ENCODE measurements around the gene APOBR.

The APOBR gene

GRCh38 chr16:28501258-28502232 lies 7.1 kb downstream of the APOBR start:
- TF ChIP-seq CTCF (IDR thresholded peaks at IDR 0.05; ENCODE audit: low read length): no peak
- no peak for TF ChIP-seq EZH2 (optimal IDR thresholded peaks at IDR 0.05; ENCODE audit: low read depth, low read length)
- TF ChIP-seq EZH2phosphoT487 (IDR thresholded peaks at IDR 0.05; ENCODE audit: low read length): no peak
- H4K20me1 ChIP-seq (ENCODE audit: insufficient read depth, low read length): no peaks in the 10 kb centered on the region

GRCh38 chr16:28502290-28502689 lies 7.8 kb downstream of the APOBR start:
- Histone ChIP-seq H4K20me1 (ENCODE audit: insufficient read depth, low read length) (no peaks in the 10 kb centered on the region), H3K4me3 (ENCODE audit: low read length) (no peak overlapping the region), H3K4me1 (ENCODE audit: low read length) (no peaks in the 10 kb centered on the region), H3K79me2 (ENCODE audit: low read length) (no peaks in the 10 kb centered on the region), H3F3A (ENCODE audit: insufficient read depth, low read length) (no peaks in the 10 kb centered on the region), H3K9me3 (replicated peaks; ENCODE audit: insufficient read depth, low read length) (no peaks in the 10 kb centered on the region), H3K27ac (ENCODE audit: low read length) (no peak overlapping the region), H3K9ac (ENCODE audit: low read length) (no peak overlapping the region), H2AFZ (ENCODE audit: low read length) (no peak overlapping the region), H3K27me3 (replicated peaks; ENCODE audit: insufficient read depth, low read length) (peaks cover 22% of the 10 kb centered on the region), H3K36me3 (replicated peaks; ENCODE audit: insufficient read depth, low read length) (no peaks in the 10 kb centered on the region), H3K9me2 (replicated peaks; ENCODE audit: insufficient read depth, low read length) (no peaks in the 10 kb centered on the region), H3K4me2 (ENCODE audit: low read depth, low read length) (no peak overlapping the region)
- DNase-seq: no peak
- TF ChIP-seq EZH2 (optimal IDR thresholded peaks at IDR 0.05; ENCODE audit: low read depth, low read length) (no peak), EZH2phosphoT487 (IDR thresholded peaks at IDR 0.05; ENCODE audit: low read length) (no peak), CTCF (IDR thresholded peaks at IDR 0.05; ENCODE audit: low read length) (no peak)

More at GRCh38 chr16:28501258-28502232, 7.1 kb downstream of the APOBR start:
- Histone ChIP-seq H3K9ac (ENCODE audit: low read length) (no peak overlapping the region), H3K9me2 (replicated peaks; ENCODE audit: insufficient read depth, low read length) (no peaks in the 10 kb centered on the region), H3K27ac (ENCODE audit: low read length) (no peak overlapping the region), H3K4me1 (ENCODE audit: low read length) (no peaks in the 10 kb centered on the region), H3K4me3 (ENCODE audit: low read length) (no peak overlapping the region), H3K9me3 (replicated peaks; ENCODE audit: insufficient read depth, low read length) (no peaks in the 10 kb centered on the region), H3K36me3 (replicated peaks; ENCODE audit: insufficient read depth, low read length) (no peaks in the 10 kb centered on the region), H3F3A (ENCODE audit: insufficient read depth, low read length) (no peaks in the 10 kb centered on the region), H3K4me2 (ENCODE audit: low read depth, low read length) (no peak overlapping the region), H2AFZ (ENCODE audit: low read length) (no peak overlapping the region), H3K79me2 (ENCODE audit: low read length) (no peaks in the 10 kb centered on the region), H3K27me3 (replicated peaks; ENCODE audit: insufficient read depth, low read length) (peaks cover 22% of the 10 kb centered on the region)
- DNase-seq: no peak

- no peaks in the 10 kb centered on the region for H3K36me3 ChIP-seq (replicated peaks; ENCODE audit: insufficient read depth, low read length)
- no peak overlapping the region for H3K4me3 ChIP-seq (ENCODE audit: low read length)
- H3K9ac ChIP-seq (ENCODE audit: low read length): no peak overlapping the region
- no peak for DNase-seq
- no peaks in the 10 kb centered on the region for H3F3A ChIP-seq (ENCODE audit: insufficient read depth, low read length)
- no peak overlapping the region for H3K4me2 ChIP-seq (ENCODE audit: low read depth, low read length)
- H4K20me1 ChIP-seq (ENCODE audit: insufficient read depth, low read length): no peaks in the 10 kb centered on the region
- no peak overlapping the region for H3K27ac ChIP-seq (ENCODE audit: low read length)
- no peaks in the 10 kb centered on the region for H3K9me2 ChIP-seq (replicated peaks; ENCODE audit: insufficient read depth, low read length)
- peaks cover 22% of the 10 kb centered on the region for H3K27me3 ChIP-seq (replicated peaks; ENCODE audit: insufficient read depth, low read length)
- no peaks in the 10 kb centered on the region for H3K79me2 ChIP-seq (ENCODE audit: low read length)
- no peaks in the 10 kb centered on the region for H3K9me3 ChIP-seq (replicated peaks; ENCODE audit: insufficient read depth, low read length)
- H2AFZ ChIP-seq (ENCODE audit: low read length): no peak overlapping the region
- peaks cover 4% of the 10 kb centered on the region; the same call in 1 of the 2 replicates for H3K4me1 ChIP-seq (ENCODE audit: low read length)
- TF ChIP-seq EZH2 (optimal IDR thresholded peaks at IDR 0.05; ENCODE audit: low read depth, low read length): no peak
- no peak for TF ChIP-seq CTCF (IDR thresholded peaks at IDR 0.05; ENCODE audit: low read length)
- no peak for TF ChIP-seq EZH2phosphoT487 (IDR thresholded peaks at IDR 0.05; ENCODE audit: low read length)
Measured at GRCh38 chr16:28503470-28504259, 9.2 kb downstream of the APOBR start.
